Tibial nerve (tissue), 4 donors: ENCODE measurements around the gene MDFIC. TPM values are rescaled to one million over a fixed set of nuclear protein-coding genes. Genes with fewer than 3 reads are reported as not detected.

Experiments
- DNase-seq, 2 donors: peaks; one replicate each; pipeline ENCODE4 v3.0.0-alpha.2; 2019; ENCODE audit warnings: low spot score in 2 of 2
- H3K27ac ChIP-seq, 4 donors: fragments of 200-600 bp; sonication (generic) in 3 of 4; one replicate each; pipeline ENCODE4 v1.5.1; 2017 to 2019; ENCODE audit warnings: mild to moderate bottlenecking in 1 of 4
- H3K27me3 ChIP-seq, 2 donors: fragments of 200-600 bp; sonication (generic) in 1 of 2; one replicate each; pipeline versions ENCODE4 v1.5.1 to v1.6.0; 2017 to 2019
- H3K36me3 ChIP-seq, 3 donors: fragments of 200-600 bp; sonication (generic); one replicate each; pipeline ENCODE4 v1.5.1; 2018 to 2019
- H3K4me1 ChIP-seq, 4 donors: fragments of 200-600 bp; sonication (generic) in 3 of 4; one replicate each; pipeline ENCODE4 v1.5.1; 2017 to 2019
- H3K4me3 ChIP-seq, 4 donors: fragments of 200-600 bp; sonication (generic) in 3 of 4; one replicate each; pipeline ENCODE4 v1.5.1; 2017 to 2019; ENCODE audit warnings: mild to moderate bottlenecking in 1 of 4, moderate library complexity in 1 of 4
- H3K9me3 ChIP-seq, 4 donors: fragments of 200-600 bp; sonication (generic) in 3 of 4; one replicate each; pipeline ENCODE4 v1.5.1; 2017 to 2019
- EP300 ChIP-seq, 2 donors: sonication (generic); formaldehyde crosslinking; IDR thresholded peaks; one replicate each; pipeline ENCODE4 v1.6.1; 2017; ENCODE audit warnings: antibody characterized with exemption in 2 of 2, mild to moderate bottlenecking in 1 of 2
- POLR2A ChIP-seq, 2 donors: fragments of 450-650 bp; IDR thresholded peaks; one replicate each; pipeline ENCODE4 v1.6.1; 2017; ENCODE audit warnings: antibody characterized with exemption in 2 of 2, mild to moderate bottlenecking in 2 of 2, moderate library complexity in 2 of 2
- WGBS, 2 donors: methylation state at CpG; one replicate each; pipeline ENCODE4 v1.1.5; 2018; 5-methylcytosine and 5-hydroxymethylcytosine counted together
- total RNA-seq, 4 donors: library from RNA; depleted of rRNA; stranded (reverse); fragments of >200 nt; gene quantifications; one replicate each; pipeline ENCODE4 v1.1.0, GENCODE V29; 2016
- TF ChIP-seq, protein P1 (sequence below), 5 experiments: fragments of 200-600 bp in 3 of 5; fragments of 450-650 bp in 2 of 5; sonication (generic) in 3 of 5; IDR thresholded peaks; one replicate each; pipeline ENCODE4 v1.5.1; 2016 to 2019; ENCODE audit warnings: antibody characterized with exemption in 5 of 5, mild to moderate bottlenecking in 3 of 5, moderate library complexity in 2 of 5

MDFIC gene
- total RNA-seq, 4 donors from 2014 or later, result 41.2 to 72.2 (median 67.4) TPM

DNA sequence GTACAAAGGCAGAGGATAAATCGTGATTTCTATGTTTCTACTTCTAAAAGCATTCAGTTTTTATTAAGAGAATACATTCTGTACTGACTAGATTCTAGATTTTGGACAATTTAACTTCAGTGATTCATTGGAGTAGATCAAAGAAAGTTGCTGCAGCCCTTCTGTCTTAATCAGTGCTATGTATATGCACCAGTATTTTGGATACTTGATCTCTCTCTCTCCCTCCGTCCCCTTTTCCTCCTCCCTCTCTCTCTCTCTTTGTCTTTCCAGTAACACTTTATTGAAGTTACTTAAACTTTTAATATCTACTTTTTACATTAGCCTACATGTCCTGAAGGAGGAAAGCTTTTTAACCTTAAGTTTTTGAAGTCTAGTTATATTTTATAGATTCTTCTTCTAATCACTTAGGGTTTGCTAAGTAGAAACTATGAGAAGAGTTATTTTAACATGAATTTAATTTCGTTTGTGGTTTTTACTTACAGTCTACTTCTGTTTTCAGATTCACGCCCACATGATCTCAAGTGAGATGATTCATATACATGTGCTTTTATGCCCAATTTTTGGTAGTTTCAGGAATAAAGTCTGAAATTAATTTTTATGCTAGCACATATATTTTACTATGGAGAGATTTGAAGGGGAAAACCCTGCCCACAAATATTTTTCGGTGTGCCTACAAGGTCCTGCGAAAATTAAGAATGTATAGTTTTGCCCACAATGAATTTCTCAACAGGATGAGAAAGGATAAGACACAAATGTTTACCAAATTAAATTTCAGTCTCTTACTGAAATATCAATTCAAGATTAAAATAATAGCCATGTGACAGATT lies 9.1 kb downstream of the MDFIC start:
- no peaks in the 10 kb centered on the region for H3K27me3 ChIP-seq
- TF ChIP-seq POLR2A (IDR thresholded peaks at IDR 0.05) (no peak), EP300 (IDR thresholded peaks at IDR 0.05) (no peak)
- TF ChIP-seq, protein P1, sequence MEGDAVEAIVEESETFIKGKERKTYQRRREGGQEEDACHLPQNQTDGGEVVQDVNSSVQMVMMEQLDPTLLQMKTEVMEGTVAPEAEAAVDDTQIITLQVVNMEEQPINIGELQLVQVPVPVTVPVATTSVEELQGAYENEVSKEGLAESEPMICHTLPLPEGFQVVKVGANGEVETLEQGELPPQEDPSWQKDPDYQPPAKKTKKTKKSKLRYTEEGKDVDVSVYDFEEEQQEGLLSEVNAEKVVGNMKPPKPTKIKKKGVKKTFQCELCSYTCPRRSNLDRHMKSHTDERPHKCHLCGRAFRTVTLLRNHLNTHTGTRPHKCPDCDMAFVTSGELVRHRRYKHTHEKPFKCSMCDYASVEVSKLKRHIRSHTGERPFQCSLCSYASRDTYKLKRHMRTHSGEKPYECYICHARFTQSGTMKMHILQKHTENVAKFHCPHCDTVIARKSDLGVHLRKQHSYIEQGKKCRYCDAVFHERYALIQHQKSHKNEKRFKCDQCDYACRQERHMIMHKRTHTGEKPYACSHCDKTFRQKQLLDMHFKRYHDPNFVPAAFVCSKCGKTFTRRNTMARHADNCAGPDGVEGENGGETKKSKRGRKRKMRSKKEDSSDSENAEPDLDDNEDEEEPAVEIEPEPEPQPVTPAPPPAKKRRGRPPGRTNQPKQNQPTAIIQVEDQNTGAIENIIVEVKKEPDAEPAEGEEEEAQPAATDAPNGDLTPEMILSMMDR (IDR thresholded peaks at IDR 0.05), result no peak
- no peaks in the 10 kb centered on the region for H3K9me3 ChIP-seq
- H3K36me3 ChIP-seq, result no peaks in the 10 kb centered on the region
- no peak for DNase-seq
- peak overlapping the region in 3 of 4 donors; percentile 52 to 59 (median 56) for H3K27ac ChIP-seq
- H3K4me3 ChIP-seq, result no peak overlapping the region
- peaks cover 0 to 76% (median 41%) of the 10 kb centered on the region in 4 donors for H3K4me1 ChIP-seq
- WGBS, 2 donors, result 54% methylated on average over 6 of the region's 6 CpGs

- H3K27ac ChIP-seq, result peak overlapping the region in 3 of 4 donors; percentile 52 to 59 (median 56)
- WGBS, 2 donors, result 81 to 88% methylated on average over 9 of the region's 9 CpGs
These were observed 9.7 kb downstream of the MDFIC start for GRCh38 chr7:114931656-114932011.

DNA sequence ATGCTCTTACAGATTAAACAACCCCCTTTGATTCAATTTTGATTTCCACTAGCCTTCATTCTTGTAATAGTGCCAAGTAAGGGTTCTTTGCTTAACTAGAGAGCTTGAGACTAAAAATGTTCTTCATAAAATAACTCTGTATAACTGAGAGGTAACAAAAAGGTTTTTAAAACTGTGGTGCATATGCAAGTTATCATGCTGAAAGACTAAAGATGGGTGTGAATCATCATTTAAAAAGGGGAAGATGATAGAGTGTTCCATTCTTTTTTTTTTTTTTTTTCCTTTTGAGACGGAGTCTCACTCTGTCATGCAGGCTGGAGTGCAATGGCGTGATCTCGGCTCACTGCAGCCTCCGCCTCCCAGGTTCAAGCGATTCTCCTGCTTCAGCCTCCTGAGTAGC lies 11.1 kb downstream of the MDFIC start:
- H3K9me3 ChIP-seq, result no peaks in the 10 kb centered on the region
- TF ChIP-seq, protein P1 (IDR thresholded peaks at IDR 0.05), result no peak
- TF ChIP-seq POLR2A (IDR thresholded peaks at IDR 0.05) (no peak), EP300 (IDR thresholded peaks at IDR 0.05) (no peak)
- WGBS, 2 donors, result 65 to 83% methylated on average over 5 of the region's 5 CpGs
- H3K4me3 ChIP-seq, result no peak overlapping the region
- H3K27ac ChIP-seq, result peak overlapping the region in 2 of 4 donors; percentile 6 to 59
- no peaks in the 10 kb centered on the region for H3K27me3 ChIP-seq
- H3K4me1 ChIP-seq, result peaks cover 0 to 85% (median 49%) of the 10 kb centered on the region in 4 donors
- DNase-seq, result no peak
- H3K36me3 ChIP-seq, result no peaks in the 10 kb centered on the region

More at GRCh38 chr7:114931656-114932011, 9.7 kb downstream of the MDFIC start:
- TF ChIP-seq, protein P1 (IDR thresholded peaks at IDR 0.05), result no peak
- TF ChIP-seq POLR2A (IDR thresholded peaks at IDR 0.05) (no peak), EP300 (IDR thresholded peaks at IDR 0.05) (no peak)
- no peaks in the 10 kb centered on the region for H3K9me3 ChIP-seq
- H3K27me3 ChIP-seq, result no peaks in the 10 kb centered on the region
- peaks cover 0 to 76% (median 43%) of the 10 kb centered on the region in 4 donors for H3K4me1 ChIP-seq
- no peaks in the 10 kb centered on the region for H3K36me3 ChIP-seq
- no peak overlapping the region for H3K4me3 ChIP-seq
- DNase-seq, result no peak

GRCh38 chr7:114933658-114934057 lies 11.8 kb downstream of the MDFIC start:
- Histone ChIP-seq H3K4me1 (peaks cover 0 to 81% (median 47%) of the 10 kb centered on the region in 4 donors), H3K36me3 (no peaks in the 10 kb centered on the region), H3K27ac (peak overlapping the region in 1 of 4 donors; percentile 44), H3K27me3 (no peaks in the 10 kb centered on the region), H3K9me3 (no peaks in the 10 kb centered on the region), H3K4me3 (no peak overlapping the region)
- 85 to 86% methylated on average over 5 of the region's 5 CpGs for WGBS, 2 donors
- no peak for TF ChIP-seq POLR2A (IDR thresholded peaks at IDR 0.05)
- TF ChIP-seq, protein P1 (IDR thresholded peaks at IDR 0.05), result no peak
- no peak for TF ChIP-seq EP300 (IDR thresholded peaks at IDR 0.05)
- DNase-seq, result no peak

DNA sequence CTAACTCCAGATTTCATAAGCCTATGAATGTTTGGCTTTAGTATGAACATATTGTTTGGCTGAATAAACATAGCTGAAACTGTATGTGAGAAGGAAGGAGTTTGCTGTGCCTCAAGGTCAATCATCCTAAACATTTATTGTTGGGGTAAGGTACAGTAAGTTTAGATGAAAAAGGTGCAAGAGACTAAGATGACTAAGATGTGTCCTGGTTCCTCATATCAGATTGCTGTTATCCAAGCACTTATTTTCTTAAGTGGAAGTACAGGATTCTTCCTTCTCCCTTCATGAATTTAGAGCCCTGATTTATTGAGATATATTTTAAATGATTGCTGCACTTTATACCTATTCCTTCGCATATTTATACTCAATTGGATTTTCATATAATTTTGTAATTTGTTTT lies 12.2 kb downstream of the MDFIC start:
- Histone ChIP-seq H3K9me3 (no peaks in the 10 kb centered on the region), H3K36me3 (no peaks in the 10 kb centered on the region), H3K4me3 (no peak overlapping the region), H3K27me3 (no peaks in the 10 kb centered on the region), H3K27ac (peak overlapping the region in 1 of 4 donors; percentile 44), H3K4me1 (peaks cover 0 to 83% (median 47%) of the 10 kb centered on the region in 4 donors)
- WGBS, 2 donors, result 89 to 100% methylated on average over 1 of the region's 1 CpG
- DNase-seq, result no peak
- TF ChIP-seq POLR2A (IDR thresholded peaks at IDR 0.05) (no peak), EP300 (IDR thresholded peaks at IDR 0.05) (no peak)
- TF ChIP-seq, protein P1 (IDR thresholded peaks at IDR 0.05), result no peak
